Type B pancreatic cell (in vitro differentiated cells): Measurements from ENCODE around the gene ATR. TPM values are rescaled to one million over a fixed set of nuclear protein-coding genes. Genes with fewer than 3 reads are reported as not detected.

Experiments
- DNase-seq: peaks from one replicate; pipeline ENCODE4 v3.0.0; 2021; ENCODE audit warnings: mixed read lengths; ENCODE audit not compliant: unreplicated experiment; ENCODE audit errors: extremely low spot score
- H3K27ac Mint-ChIP-seq: 2 replicates; pipeline ENCODE4 v1.8.0; 2021; ENCODE audit warnings: mild to moderate bottlenecking, mixed read lengths
- H3K27me3 Mint-ChIP-seq: 2 replicates; pipeline ENCODE4 v1.8.0; 2021; ENCODE audit warnings: mixed read lengths
- H3K36me3 Mint-ChIP-seq: 2 replicates; pipeline ENCODE4 v1.8.0; 2021; ENCODE audit warnings: mixed read lengths
- H3K4me1 Mint-ChIP-seq: one replicate; pipeline ENCODE4 v1.8.0; 2021; ENCODE audit warnings: mixed read lengths; ENCODE audit not compliant: unreplicated experiment
- H3K4me3 Mint-ChIP-seq: 2 replicates; pipeline ENCODE4 v1.8.0; 2021; ENCODE audit warnings: mild to moderate bottlenecking, mixed read lengths
- H3K9me3 Mint-ChIP-seq: 2 replicates; pipeline ENCODE4 v1.8.0; 2021; ENCODE audit warnings: mixed read lengths
- CTCF ChIP-seq: fragments of 200-600 bp; sonication (generic); conservative IDR thresholded peaks from 2 replicates; pipeline ENCODE4 v1.5.0; 2021; ENCODE audit warnings: antibody characterized with exemption, mild to moderate bottlenecking
- total RNA-seq: library from RNA; stranded (reverse); gene quantifications from 2 replicates; pipeline ENCODE4 v1.2.1, GENCODE V29; 2021; ENCODE audit warnings: low replicate concordance

ATR gene
- total RNA-seq, 1 donor from 2014 or later: 30.0 TPM

DNA sequence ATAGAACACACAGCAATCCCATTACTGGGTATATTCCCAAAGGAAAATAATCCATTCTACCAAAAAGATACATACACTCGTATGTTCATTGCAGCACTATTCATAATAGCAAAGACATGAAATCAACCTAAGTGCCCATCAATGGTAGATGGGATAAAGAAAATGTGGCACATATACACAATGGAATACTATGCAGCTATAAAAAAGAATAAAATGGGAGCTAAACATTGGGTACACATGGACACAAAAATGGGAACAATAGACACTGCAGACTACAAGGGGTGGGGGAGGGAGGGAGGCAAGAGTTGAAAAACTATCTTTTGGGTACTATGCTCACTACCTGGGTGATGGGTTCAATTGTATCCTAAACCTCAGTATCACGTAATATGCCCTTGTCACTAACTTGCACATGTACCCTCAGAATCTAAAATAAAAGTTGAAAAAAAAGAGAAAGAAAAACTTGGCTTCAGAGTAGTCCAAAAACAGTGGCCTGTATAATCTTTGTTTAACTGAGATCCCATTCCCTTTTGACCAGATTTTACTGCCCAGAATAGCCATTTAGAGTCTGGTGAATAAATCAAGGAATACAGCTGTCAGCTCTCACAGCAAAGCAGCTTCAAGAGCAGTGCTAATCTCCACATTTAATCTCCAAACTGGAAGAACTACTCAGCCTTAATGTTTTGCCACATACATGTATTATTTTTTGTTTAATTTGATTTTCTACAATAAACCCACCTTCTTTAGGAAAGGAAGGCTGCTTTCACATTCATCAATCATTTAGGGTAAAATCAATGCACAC is 76.1 kb downstream of the ATR start:
- Mint-ChIP-seq H3K27me3 (no peaks in the 10 kb centered on the region), H3K27ac (no peak overlapping the region), H3K36me3 (peaks cover 18% of the 10 kb centered on the region), H3K4me1 (no peaks in the 10 kb centered on the region), H3K9me3 (no peaks in the 10 kb centered on the region), H3K4me3 (no peak overlapping the region)
- no peak for DNase-seq
- TF ChIP-seq CTCF: no peak

DNA sequence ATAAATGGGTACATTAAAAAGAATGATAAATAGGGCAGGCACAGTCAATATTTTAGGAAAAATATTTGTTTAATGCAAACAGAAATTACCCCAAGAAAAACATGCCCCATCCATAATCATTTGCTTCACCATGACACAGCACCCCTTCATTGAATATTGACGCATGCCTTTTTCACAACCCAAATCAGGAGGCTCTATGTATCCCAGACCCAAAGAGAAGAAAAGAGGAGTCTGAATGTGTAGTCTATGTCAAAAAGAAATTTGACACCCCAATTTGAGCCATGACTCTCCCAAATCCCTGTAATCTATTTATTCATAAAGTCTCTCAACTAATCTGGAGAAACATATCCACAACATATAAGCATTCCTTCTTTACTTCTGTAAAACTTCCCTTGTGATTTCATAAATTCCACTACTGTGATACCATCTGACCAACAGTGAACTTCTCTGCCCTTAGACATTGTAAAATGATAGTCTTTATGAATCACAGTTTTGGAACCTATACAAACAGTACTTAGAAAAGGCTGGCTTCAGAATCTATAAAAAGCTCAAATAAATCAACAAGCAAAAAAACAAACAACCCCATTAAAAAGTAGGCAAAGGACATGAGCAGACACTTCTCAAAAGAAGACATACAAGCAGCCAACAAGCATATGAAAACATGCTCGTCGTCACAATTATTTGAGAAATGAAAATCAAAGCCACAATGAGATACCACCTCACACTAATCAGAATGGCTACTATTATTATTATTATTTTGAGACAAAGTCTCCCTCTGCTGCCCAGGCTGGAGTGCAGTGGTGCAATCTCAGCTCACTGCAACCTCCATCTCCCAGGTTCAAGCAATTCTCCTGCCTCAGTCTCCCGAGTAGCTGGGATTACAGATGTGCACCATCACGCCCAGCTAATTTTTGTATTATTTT is 77.3 kb downstream of the ATR start:
- Mint-ChIP-seq H3K4me3 (no peak overlapping the region), H3K27ac (peak overlapping the region; percentile 6), H3K9me3 (no peaks in the 10 kb centered on the region), H3K27me3 (no peaks in the 10 kb centered on the region), H3K36me3 (peaks cover 20% of the 10 kb centered on the region), H3K4me1 (no peaks in the 10 kb centered on the region)
- no peak for DNase-seq
- no peak for TF ChIP-seq CTCF

DNA sequence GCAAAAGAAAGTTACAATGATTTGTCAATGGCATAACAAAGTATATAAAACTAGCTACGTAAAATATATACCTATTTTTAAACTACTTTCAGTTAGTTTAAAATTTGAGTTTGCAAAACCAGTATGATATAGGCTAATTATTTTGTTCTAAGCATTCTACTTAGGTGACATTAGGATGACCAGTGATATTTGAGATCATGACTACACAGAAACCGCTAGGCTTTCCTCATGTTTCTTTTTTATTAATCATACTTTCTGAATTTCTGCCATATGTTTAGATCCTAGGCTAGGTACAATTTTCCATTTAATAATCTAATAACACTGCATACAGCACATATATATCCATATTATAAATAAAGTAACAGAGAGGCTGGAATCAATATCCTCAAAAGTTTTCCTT is 78.3 kb downstream of the ATR start:
- no peak for DNase-seq
- Mint-ChIP-seq H3K36me3 (peaks cover 19% of the 10 kb centered on the region), H3K9me3 (no peaks in the 10 kb centered on the region), H3K27me3 (no peaks in the 10 kb centered on the region), H3K4me3 (no peak overlapping the region), H3K4me1 (no peaks in the 10 kb centered on the region), H3K27ac (no peak overlapping the region)
- no peak for TF ChIP-seq CTCF

DNA sequence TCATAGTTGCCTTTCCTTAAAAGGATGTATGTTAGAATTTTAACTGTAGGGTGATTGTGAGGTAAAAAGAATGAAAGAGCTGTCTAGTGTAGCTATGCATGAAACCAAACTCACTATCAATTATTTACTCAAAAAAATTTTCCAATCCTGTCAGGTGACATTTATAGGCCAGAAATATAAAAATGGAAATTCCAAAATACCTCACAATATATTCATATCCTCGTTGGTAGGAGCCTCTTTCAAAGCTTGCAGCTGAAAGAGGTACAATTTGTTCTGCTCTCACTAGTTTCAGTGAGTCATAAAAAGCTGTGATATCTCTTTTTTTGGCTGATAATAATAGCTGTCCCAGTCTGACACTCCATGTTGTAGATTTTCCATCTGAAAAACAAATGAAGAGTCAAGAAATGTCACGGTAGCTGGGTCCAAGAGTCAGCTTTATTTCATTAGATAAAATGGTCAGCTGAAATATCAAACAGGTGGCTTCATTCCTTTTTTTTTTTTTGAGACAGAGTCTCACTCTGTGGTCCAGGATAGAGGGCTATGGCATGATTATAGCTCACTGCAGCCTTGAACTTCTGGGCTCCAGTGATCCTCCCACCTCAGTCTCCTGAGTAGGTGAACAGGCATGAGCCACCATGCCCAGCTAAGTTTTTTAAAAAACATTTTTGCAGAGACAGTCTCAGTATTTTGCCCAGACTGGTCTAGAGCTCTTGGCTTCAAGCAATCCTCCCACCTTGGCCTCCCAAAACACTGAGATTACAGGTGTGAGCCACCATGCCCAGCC is 79.9 kb downstream of the ATR start:
- H3K27ac Mint-ChIP-seq: no peak overlapping the region
- H3K4me3 Mint-ChIP-seq: no peak overlapping the region
- H3K36me3 Mint-ChIP-seq: peaks cover 24% of the 10 kb centered on the region
- no peaks in the 10 kb centered on the region for H3K27me3 Mint-ChIP-seq
- H3K9me3 Mint-ChIP-seq: no peaks in the 10 kb centered on the region
- no peaks in the 10 kb centered on the region for H3K4me1 Mint-ChIP-seq
- no peak for TF ChIP-seq CTCF
- DNase-seq: no peak

DNA sequence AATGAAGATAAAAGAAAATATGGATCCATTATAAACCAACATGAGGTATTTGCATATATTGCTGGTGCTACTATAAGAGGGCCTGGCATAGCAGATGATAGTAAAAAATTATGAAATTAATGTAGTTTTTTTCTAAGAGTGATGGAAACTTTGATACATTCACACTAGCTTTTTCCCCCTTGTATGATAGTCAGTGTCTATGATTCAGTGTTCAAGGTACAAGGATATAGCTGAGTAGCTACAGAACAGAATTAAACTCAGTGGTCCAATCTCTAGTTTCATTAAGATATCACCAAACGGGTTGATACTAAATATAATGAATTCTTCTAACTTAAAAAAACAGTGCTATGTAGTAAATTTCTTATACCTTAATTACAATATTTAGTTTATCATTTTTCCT is 80.8 kb downstream of the ATR start:
- Mint-ChIP-seq H3K4me1 (no peaks in the 10 kb centered on the region), H3K36me3 (peaks cover 24% of the 10 kb centered on the region), H3K27ac (no peak overlapping the region), H3K9me3 (no peaks in the 10 kb centered on the region), H3K4me3 (no peak overlapping the region), H3K27me3 (no peaks in the 10 kb centered on the region)
- DNase-seq: no peak
- TF ChIP-seq CTCF: no peak
